Measurements from ENCODE around the gene RTEL1.

Gene RTEL1

GRCh38 chr20:63740627-63741353 is 82.7 kb downstream of the RTEL1 start:
- DNase-seq (ENCODE audit: low read depth): peak; percentile 91

GRCh38 chr20:63741354-63741675 is 83.2 kb downstream of the RTEL1 start:
- DNase-seq (ENCODE audit: low read depth): no peak

- no peak for DNase-seq (ENCODE audit: low read depth)
Measured at GRCh38 chr20:63741676-63742380, 83.7 kb downstream of the RTEL1 start.

DNA sequence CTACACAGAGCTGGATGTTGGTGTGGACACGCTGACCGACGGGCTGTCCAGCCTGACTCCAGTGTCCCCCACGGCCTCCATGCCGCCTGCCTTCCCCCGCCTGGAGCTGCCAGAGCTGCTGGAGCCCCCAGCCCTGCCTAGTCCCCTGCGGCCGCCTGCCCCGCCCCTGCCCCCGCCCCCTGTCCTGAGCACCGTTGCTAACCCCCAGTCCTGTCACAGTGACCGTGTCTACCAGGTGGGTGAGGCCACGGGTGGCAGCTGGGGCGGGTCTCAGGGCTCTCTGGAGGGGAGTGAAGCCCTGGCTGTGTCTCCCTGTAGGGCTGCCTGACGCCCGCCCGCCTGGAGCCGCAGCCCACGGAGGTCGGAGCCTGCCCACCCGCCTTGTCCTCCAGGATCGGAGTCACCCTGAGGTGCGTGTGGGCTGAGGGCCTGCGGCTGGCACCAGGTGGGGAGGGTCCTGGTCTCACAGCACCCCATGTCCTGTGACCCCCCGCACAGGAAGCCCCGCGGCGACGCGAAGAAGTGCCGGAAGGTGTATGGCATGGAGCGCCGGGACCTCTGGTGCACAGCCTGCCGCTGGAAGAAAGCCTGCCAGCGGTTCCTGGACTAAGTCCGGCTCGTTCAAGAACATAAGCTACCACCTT is 84.4 kb downstream of the RTEL1 start:
- DNase-seq (ENCODE audit: low read depth): no peak

- no peak for DNase-seq (ENCODE audit: low read depth)
Measured at GRCh38 chr20:63743210-63743970, 85.3 kb downstream of the RTEL1 start.

DNA sequence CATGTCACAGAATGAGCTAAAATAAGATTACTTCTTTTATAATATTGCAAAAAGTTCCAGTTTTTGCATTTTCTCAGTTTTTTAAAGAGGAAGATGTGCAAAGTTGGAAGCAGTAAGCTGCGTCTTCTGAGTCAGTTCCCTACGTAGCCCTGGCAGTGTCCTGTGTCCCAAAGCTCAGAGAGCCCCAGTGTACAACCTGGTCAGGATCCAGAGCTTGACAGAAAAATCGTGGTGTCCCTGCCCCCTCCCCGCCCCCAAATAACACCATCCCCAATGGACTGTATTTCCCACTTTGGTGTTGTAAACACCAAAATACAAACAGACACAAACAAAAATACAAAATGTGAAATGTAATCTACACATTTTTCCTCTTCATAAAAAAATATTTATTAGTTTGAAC is 86.0 kb downstream of the RTEL1 start:
- DNase-seq (ENCODE audit: low read depth): no peak

DNA sequence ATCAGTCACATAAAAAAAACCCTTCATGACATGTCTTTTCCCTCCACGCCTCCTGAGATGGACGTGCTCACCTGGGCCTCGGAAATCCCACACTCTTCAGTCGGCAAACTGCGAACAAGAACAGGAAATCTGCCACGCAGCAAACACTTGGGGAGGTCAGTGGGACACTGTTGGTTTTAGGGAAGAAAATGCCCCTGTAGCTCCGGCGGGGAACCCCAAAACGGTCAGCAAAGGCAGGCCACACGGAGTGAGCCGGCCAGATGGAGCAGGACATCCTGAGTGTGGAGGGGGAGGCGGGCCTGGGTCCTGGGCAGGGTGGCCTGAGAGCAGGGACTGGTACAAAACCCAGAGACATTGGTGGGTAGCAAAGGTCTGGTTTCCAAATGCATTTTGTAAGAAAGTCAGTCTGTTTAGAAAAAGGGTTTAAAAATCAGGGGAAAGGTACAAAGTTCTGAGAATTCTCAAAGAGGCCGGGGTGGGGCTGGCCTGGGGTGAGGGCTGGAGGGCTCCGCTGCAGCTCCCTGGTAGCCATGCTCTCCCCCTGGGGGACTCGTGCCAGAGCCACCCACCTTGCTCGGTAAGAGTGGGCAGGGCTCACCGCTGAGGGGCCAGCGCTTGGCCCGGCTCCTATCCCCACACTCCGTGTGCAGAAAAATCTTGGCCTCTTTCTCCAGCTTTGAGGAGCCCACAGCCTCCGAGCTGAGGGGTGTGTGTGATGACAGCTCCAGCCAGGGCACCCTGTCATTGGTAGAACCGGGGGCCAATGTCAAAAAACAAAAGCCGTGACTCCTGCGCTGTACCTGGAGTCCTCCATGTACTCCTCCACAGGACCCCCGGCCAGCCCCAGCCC is 86.7 kb downstream of the RTEL1 start:
- DNase-seq (ENCODE audit: low read depth): no peak

GRCh38 chr20:63745424-63745805 is 87.3 kb downstream of the RTEL1 start:
- no peak for DNase-seq (ENCODE audit: low read depth)
